Kidney tubule cell (primary cell): Measurements from ENCODE around the gene NKAIN1.
"Not testable (repeated sequence)": the region's sequence is repeated elsewhere in the genome, so short reads cannot be mapped to it uniquely, and the experiment has no call there.

Experiments
- DNase-seq: peaks from one replicate; pipeline ENCODE4 v3.0.0-alpha.2; 2018; ENCODE audit warnings: low spot score

NKAIN1 gene

GRCh38 chr1:31196685-31197084 is 43.0 kb downstream of the NKAIN1 start:
- peak; percentile 82 for DNase-seq

- not testable (repeated sequence) for DNase-seq
These were observed 44.4 kb downstream of the NKAIN1 start for GRCh38 chr1:31195267-31195666.

- no peak for DNase-seq
These were observed 46.0 kb downstream of the NKAIN1 start for GRCh38 chr1:31193729-31194128.

- no peak for DNase-seq
These were observed 48.4 kb downstream of the NKAIN1 start for GRCh38 chr1:31191281-31191680.

GRCh38 chr1:31189696-31190674 is 49.7 kb downstream of the NKAIN1 start:
- DNase-seq = no peak

GRCh38 chr1:31183927-31184554 is 55.6 kb downstream of the NKAIN1 start:
- peak; percentile 34 for DNase-seq

- DNase-seq = peak; percentile 12
These were observed 56.6 kb downstream of the NKAIN1 start for GRCh38 chr1:31183126-31183525.

GRCh38 chr1:31182352-31182751 is 57.3 kb downstream of the NKAIN1 start:
- peak; percentile 97 for DNase-seq

- peak; percentile 53 for DNase-seq
These were observed 58.0 kb downstream of the NKAIN1 start for GRCh38 chr1:31181515-31182343.

- DNase-seq = no peak
These were observed 59.3 kb downstream of the NKAIN1 start for GRCh38 chr1:31180338-31180737.

- DNase-seq = not testable (repeated sequence)
These were observed 63.4 kb downstream of the NKAIN1 start for GRCh38 chr1:31176291-31176690.

- no peak for DNase-seq
These were observed 69.3 kb downstream of the NKAIN1 start for GRCh38 chr1:31170486-31170735.

GRCh38 chr1:31166462-31166861 is 73.2 kb downstream of the NKAIN1 start:
- DNase-seq = no peak

- DNase-seq = no peak
These were observed 75.4 kb downstream of the NKAIN1 start for GRCh38 chr1:31164291-31164690.

GRCh38 chr1:31163866-31164265 is 75.8 kb downstream of the NKAIN1 start:
- no peak for DNase-seq

- no peak for DNase-seq
These were observed 78.1 kb downstream of the NKAIN1 start for GRCh38 chr1:31161571-31161970.

GRCh38 chr1:31159869-31160611 is 79.6 kb downstream of the NKAIN1 start:
- no peak for DNase-seq

- no peak for DNase-seq
These were observed 80.4 kb downstream of the NKAIN1 start for GRCh38 chr1:31159323-31159722.

- peak; percentile 77 for DNase-seq
These were observed 84.4 kb downstream of the NKAIN1 start for GRCh38 chr1:31155216-31155806.

GRCh38 chr1:31154632-31155215 is 85.0 kb downstream of the NKAIN1 start:
- DNase-seq = peak; percentile 92

- no peak for DNase-seq
These were observed 85.6 kb downstream of the NKAIN1 start for GRCh38 chr1:31154000-31154631.
